Cardiac muscle cell (in vitro differentiated cells and primary cell): ENCODE measurements around the gene RPAIN. TPM values are rescaled to one million over a fixed set of nuclear protein-coding genes. Genes with fewer than 3 reads are reported as not detected.

Source experiments
- DNase-seq, 2 donors: peaks; one replicate each; pipeline versions ENCODE4 v3.0.0 to v3.0.0-alpha.2; 2010 to 2017; ENCODE audit warnings: low read depth in 1 of 2, low spot score in 1 of 2
- H3K27ac ChIP-seq: fragments of 200-600 bp; sonication (generic); 2 replicates; pipeline ENCODE4 v1.5.1; 2016
- H3K27me3 ChIP-seq: fragments of 200-600 bp; sonication (generic); 2 replicates; pipeline ENCODE4 v1.6.0; 2016; ENCODE audit warnings: control low read depth
- H3K36me3 ChIP-seq: fragments of 200-600 bp; sonication (generic); 2 replicates; pipeline ENCODE4 v1.5.1; 2016; ENCODE audit warnings: control low read depth
- H3K4me1 ChIP-seq: fragments of 200-600 bp; sonication (generic); 2 replicates; pipeline ENCODE4 v1.8.1; 2017; ENCODE audit warnings: low read depth, mild to moderate bottlenecking, mixed run types
- H3K4me3 ChIP-seq: fragments of 200-600 bp; sonication (generic); 2 replicates; pipeline ENCODE4 v1.5.1; 2016; ENCODE audit warnings: mild to moderate bottlenecking
- H3K9me3 ChIP-seq: fragments of 200-600 bp; sonication (generic); 2 replicates; pipeline ENCODE4 v1.5.1; 2017; ENCODE audit warnings: low read depth, mild to moderate bottlenecking, control low read depth
- polyA plus RNA-seq: library from polyadenylated mRNA; unstranded; fragments of >200 nt; fragmentation: Nextera tagmentation; extraction: Ambion mirVana; gene quantifications from 2 replicates; pipeline ENCODE4 v1.2.1, GENCODE V29; 2016
- total RNA-seq: library from RNA; depleted of rRNA; stranded (reverse); fragments of >200 nt; gene quantifications from 2 replicates; pipeline ENCODE4 v1.2.3, GENCODE V29; 2016
- TF ChIP-seq, protein P1 (sequence below): IDR thresholded peaks from 2 replicates; pipeline ENCODE4 v1.5.1; 2012; ENCODE audit warnings: low read depth, mild to moderate bottlenecking, low read length

RPAIN gene
- total and polyA plus RNA-seq, 2 experiments from 2014 or later, result 119 to 185 TPM

DNA sequence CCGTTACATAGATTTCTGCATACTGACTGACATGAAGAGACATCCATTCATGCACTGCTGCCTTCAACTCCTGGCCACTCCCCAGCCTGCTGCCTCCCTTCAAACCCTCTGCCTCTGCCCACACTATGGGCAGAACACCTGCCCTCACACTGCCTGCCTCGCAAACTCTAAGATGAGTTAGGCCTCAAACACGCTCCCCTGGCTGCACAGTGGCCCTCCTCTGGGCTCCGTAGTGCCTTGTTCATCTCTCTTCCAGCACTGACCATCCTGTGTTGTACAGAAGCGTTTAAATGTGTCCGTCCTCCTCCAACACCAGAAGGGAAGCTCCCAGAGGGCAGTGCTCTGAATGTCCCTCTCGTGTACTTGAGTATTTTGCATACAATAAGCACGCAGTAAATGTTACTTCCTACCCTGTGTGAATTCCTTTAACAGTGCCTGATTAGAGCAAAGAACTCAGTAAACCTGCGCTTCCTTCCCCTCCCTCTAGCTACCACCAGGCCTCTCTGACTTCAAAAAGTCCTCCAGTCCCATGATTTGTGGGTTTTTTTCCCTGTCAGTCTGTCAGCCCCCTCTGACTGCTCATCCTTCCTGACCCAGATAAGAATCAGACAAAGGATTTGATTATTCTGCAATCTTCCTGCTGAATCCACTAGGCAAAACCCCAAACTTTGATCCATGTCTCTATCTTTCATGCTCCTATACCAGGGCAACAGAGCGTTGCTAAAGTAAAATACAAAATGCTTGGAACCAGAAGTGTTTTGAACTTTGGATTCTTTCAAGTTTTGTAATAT, 44.9 kb downstream of the RPAIN start:
- H3K4me3 ChIP-seq, result no peak overlapping the region
- DNase-seq, result no peak

DNA sequence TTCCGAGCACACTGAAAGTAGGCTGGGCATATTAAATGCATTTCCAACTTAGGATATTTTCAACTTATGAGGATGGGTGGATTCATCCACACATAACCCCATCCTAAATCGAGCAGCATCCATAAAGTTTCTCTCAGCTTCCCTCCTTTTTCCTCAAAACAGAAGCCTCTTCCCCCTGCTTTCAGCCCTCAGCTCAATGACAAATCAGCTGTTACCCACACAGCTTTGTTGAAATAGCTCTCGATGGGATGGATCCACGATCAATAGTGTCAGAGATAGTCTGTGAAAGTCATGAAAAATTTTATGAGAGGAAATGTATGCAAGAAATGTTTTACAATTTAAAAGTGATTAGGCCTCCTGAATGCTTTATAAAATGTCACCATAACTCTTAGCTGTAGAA, 46.3 kb downstream of the RPAIN start:
- TF ChIP-seq, protein P1, sequence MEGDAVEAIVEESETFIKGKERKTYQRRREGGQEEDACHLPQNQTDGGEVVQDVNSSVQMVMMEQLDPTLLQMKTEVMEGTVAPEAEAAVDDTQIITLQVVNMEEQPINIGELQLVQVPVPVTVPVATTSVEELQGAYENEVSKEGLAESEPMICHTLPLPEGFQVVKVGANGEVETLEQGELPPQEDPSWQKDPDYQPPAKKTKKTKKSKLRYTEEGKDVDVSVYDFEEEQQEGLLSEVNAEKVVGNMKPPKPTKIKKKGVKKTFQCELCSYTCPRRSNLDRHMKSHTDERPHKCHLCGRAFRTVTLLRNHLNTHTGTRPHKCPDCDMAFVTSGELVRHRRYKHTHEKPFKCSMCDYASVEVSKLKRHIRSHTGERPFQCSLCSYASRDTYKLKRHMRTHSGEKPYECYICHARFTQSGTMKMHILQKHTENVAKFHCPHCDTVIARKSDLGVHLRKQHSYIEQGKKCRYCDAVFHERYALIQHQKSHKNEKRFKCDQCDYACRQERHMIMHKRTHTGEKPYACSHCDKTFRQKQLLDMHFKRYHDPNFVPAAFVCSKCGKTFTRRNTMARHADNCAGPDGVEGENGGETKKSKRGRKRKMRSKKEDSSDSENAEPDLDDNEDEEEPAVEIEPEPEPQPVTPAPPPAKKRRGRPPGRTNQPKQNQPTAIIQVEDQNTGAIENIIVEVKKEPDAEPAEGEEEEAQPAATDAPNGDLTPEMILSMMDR, result no peak
- Histone ChIP-seq H3K27me3 (no peaks in the 10 kb centered on the region), H3K9me3 (no peaks in the 10 kb centered on the region), H3K36me3 (no peaks in the 10 kb centered on the region), H3K4me1 (peaks cover 5% of the 10 kb centered on the region), H3K27ac (no peak overlapping the region), H3K4me3 (no peak overlapping the region)
- no peak for DNase-seq

More for the DNA sequence above, 44.9 kb downstream of the RPAIN start:
- TF ChIP-seq, protein P1, result no peak
- no peaks in the 10 kb centered on the region for H3K27me3 ChIP-seq
- H3K27ac ChIP-seq, result no peak overlapping the region
- H3K4me1 ChIP-seq, result peaks cover 5% of the 10 kb centered on the region
- no peaks in the 10 kb centered on the region for H3K9me3 ChIP-seq
- H3K36me3 ChIP-seq, result no peaks in the 10 kb centered on the region

DNA sequence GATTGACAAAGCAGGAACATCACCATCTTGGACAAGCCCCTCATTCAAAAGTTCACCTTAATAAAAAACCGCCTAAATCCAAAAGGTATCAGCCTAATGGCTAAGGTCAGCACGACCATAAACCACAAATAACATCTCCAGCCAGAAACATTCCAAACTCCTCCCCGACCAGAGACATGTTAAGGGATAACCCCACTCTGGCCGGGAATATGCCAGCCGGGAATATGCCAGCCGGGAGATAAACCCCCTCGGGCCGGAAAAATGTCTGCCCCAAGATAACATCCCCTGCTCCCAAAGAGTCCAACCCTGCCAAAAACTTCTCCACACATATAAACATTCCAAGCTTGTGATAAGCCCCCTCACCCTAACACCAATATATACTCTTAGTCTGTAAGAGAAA, 47.4 kb downstream of the RPAIN start:
- TF ChIP-seq, protein P1, result no peak
- peak in 1 of 2 donors; percentile 12 for DNase-seq
- peak overlapping the region; percentile 50 for H3K4me3 ChIP-seq
- no peak overlapping the region for H3K27ac ChIP-seq
- no peaks in the 10 kb centered on the region for H3K27me3 ChIP-seq
- no peaks in the 10 kb centered on the region for H3K9me3 ChIP-seq
- H3K4me1 ChIP-seq, result peaks cover 5% of the 10 kb centered on the region
- H3K36me3 ChIP-seq, result no peaks in the 10 kb centered on the region

- H3K4me1 ChIP-seq, result peaks cover 5% of the 10 kb centered on the region
- no peaks in the 10 kb centered on the region for H3K27me3 ChIP-seq
- TF ChIP-seq, protein P1, result no peak
- no peak for DNase-seq
- peak overlapping the region; percentile 49 for H3K27ac ChIP-seq
- peaks cover 4% of the 10 kb centered on the region for H3K36me3 ChIP-seq
- peak overlapping the region; percentile 50 for H3K4me3 ChIP-seq
- no peaks in the 10 kb centered on the region for H3K9me3 ChIP-seq
Observed at GRCh38 chr17:5468075-5468473, 48.1 kb downstream of the RPAIN start.

- Histone ChIP-seq H3K4me1 (no peaks in the 10 kb centered on the region), H3K27ac (no peak overlapping the region), H3K4me3 (no peak overlapping the region), H3K27me3 (no peaks in the 10 kb centered on the region), H3K9me3 (no peaks in the 10 kb centered on the region), H3K36me3 (peaks cover 38% of the 10 kb centered on the region)
- DNase-seq, result peak in 1 of 2 donors; percentile 4
- TF ChIP-seq, protein P1, result no peak
Observed at GRCh38 chr17:5472511-5472910, 52.5 kb downstream of the RPAIN start.
